GM12878 (cell line): ENCODE measurements around the gene BCAS3. TPM values are rescaled to one million over a fixed set of nuclear protein-coding genes. Genes with fewer than 3 reads are reported as not detected.

Experiments
- ATAC-seq: fragments of 200-7000 bp; cut with Tn5 transposase; 3 replicates; pipeline ENCODE4 v1.9.1; 2020; ENCODE audit warnings: mild to moderate bottlenecking, moderate library complexity
- BruUV-seq: library from RNA; stranded (reverse); fragments of 400-500 nt; replicated peaks from 2 replicates; lab custom pipeline; 2021; lab: Mats Ljungman, UMichigan
- CTCF ChIA-PET: fragments of 300-600 bp; sonication (Branson Sonifier 250); formaldehyde crosslinking; extraction: SDS; loops from one replicate; lab custom pipeline; 2021; ENCODE audit warnings: inconsistent platforms; lab: Yijun Ruan, JAX
- POLR2A ChIA-PET: fragments of 350-600 bp; formaldehyde crosslinking; extraction: SDS; loops from one replicate; lab custom pipeline; 2021; ENCODE audit warnings: inconsistent platforms; lab: Charles Lee
- RAD21 ChIA-PET: fragments of 300-600 bp; sonication (Branson Sonifier 250); formaldehyde crosslinking; loops from one replicate; lab custom pipeline; 2023; ENCODE audit warnings: antibody characterized with exemption; ENCODE audit not compliant: unreplicated experiment; lab: Charles Lee
- SMC1A ChIA-PET: fragments of 300-600 bp; sonication (Branson Sonifier 250); formaldehyde crosslinking; loops from one replicate; lab custom pipeline; 2023; ENCODE audit not compliant: unreplicated experiment, uncharacterized antibody; lab: Charles Lee
- DNase-seq: peaks from one replicate; pipeline ENCODE4 v3.0.0-alpha.2; 2011; ENCODE audit warnings: low read depth, low spot score
- FAIRE-seq: peaks from 3 replicates; lab custom pipeline; 2011; peaks lifted over from hg19 to GRCh38; lab: Jason Lieb, UNC
- H2AFZ ChIP-seq: 2 replicates; pipeline ENCODE4 v1.6.0; 2011; ENCODE audit warnings: low read depth, low read length, control low read depth; ENCODE audit not compliant: control insufficient read depth
- H3K27ac ChIP-seq: 2 replicates; pipeline ENCODE4 v1.5.1; 2011; ENCODE audit warnings: control low read depth; ENCODE audit not compliant: control insufficient read depth, insufficient read depth
- H3K27me3 ChIP-seq, 2 experiments: replicated peaks in 1 of 2; 2 replicates each; pipeline versions ENCODE4 v1.6.0 to v1.6.1; 2011; ENCODE audit warnings: low read length in 1 of 2; ENCODE audit not compliant: control insufficient read depth in 2 of 2, insufficient read depth in 2 of 2
- H3K36me3 ChIP-seq, 2 experiments: 2 replicates each; pipeline ENCODE4 v1.5.1; 2011; ENCODE audit warnings: low read length in 1 of 2; ENCODE audit not compliant: control insufficient read depth in 2 of 2, insufficient read depth in 2 of 2
- H3K4me1 ChIP-seq: 2 replicates; pipeline ENCODE4 v1.6.1; 2011; ENCODE audit warnings: mild to moderate bottlenecking, low read length, moderate library complexity, mixed read lengths; ENCODE audit not compliant: control insufficient read depth, insufficient read depth
- H3K4me2 ChIP-seq: 2 replicates; pipeline ENCODE4 v1.6.0; 2011; ENCODE audit warnings: control low read depth; ENCODE audit not compliant: control insufficient read depth, insufficient read depth
- H3K4me3 ChIP-seq: fragments of 200-600 bp; sonication (generic); 2 replicates; pipeline ENCODE4 v1.5.1; 2016
- H3K79me2 ChIP-seq: 2 replicates; pipeline ENCODE4 v1.6.0; 2011; ENCODE audit warnings: low read length; ENCODE audit not compliant: control insufficient read depth, insufficient read depth
- H3K9ac ChIP-seq: 2 replicates; pipeline ENCODE4 v1.8.0; 2011; ENCODE audit warnings: low read length, control low read depth, mixed read lengths; ENCODE audit not compliant: control insufficient read depth, insufficient read depth
- H3K9me3 ChIP-seq: replicated peaks from 3 replicates; pipeline ENCODE4 v1.5.1; 2011; ENCODE audit warnings: mild to moderate bottlenecking, low read length; ENCODE audit not compliant: control insufficient read depth, insufficient read depth
- H4K20me1 ChIP-seq: 2 replicates; pipeline ENCODE4 v1.6.0; 2011; ENCODE audit not compliant: control insufficient read depth, insufficient read depth
- ETV6 ChIP-seq, 2 experiments: fragments of 450-650 bp in 1 of 2; IDR thresholded peaks in 1 of 2; conservative IDR thresholded peaks in 1 of 2; 2 replicates each; pipeline ENCODE4 v1.6.1; 2014; ENCODE audit warnings: antibody characterized with exemption in 1 of 2, borderline replicate concordance in 1 of 2, low read depth in 1 of 2, mild to moderate bottlenecking in 1 of 2, moderate library complexity in 1 of 2
- KDM1A ChIP-seq: fragments of 200-600 bp; sonication (generic); IDR thresholded peaks from 2 replicates; pipeline ENCODE4 v1.6.1; 2016; ENCODE audit warnings: borderline replicate concordance
- NFXL1 ChIP-seq: fragments of 450-650 bp; IDR thresholded peaks from 2 replicates; pipeline ENCODE4 v1.6.1; 2017; ENCODE audit warnings: antibody characterized with exemption, mild to moderate bottlenecking, borderline replicate concordance
- PML ChIP-seq: IDR thresholded peaks from 2 replicates; pipeline ENCODE4 v1.6.1; 2012; ENCODE audit warnings: low read length, inconsistent platforms
- RBBP5 ChIP-seq: fragments of 200-600 bp; sonication (generic); conservative IDR thresholded peaks from 2 replicates; pipeline ENCODE4 v1.6.1; 2016
- WGBS: methylation state at CpG from one replicate; pipeline ENCODE4 v1.1.6; 2016; ENCODE audit warnings: low lambda C conversion rate; ENCODE audit not compliant: insufficient replicate concordance, insufficient coverage; ENCODE audit errors: missing lambda C conversion rate; 5-methylcytosine and 5-hydroxymethylcytosine counted together
- in situ Hi-C: fragments of 300-500 bp; cut with MboI; formaldehyde crosslinking; loops from 9 replicates; pipeline ENCODE4 v1.14.3; 2018; ENCODE audit warnings: mixed read lengths
- intact Hi-C: fragments of 100-400 bp; cut with micrococcal nuclease; formaldehyde crosslinking; loops from one replicate; pipeline ENCODE4 v1.14.2; 2022; ENCODE audit not compliant: unreplicated experiment
- polyA plus RNA-seq, 11 experiments: library from polyadenylated mRNA; depleted of rRNA in 4 of 11; unstranded in 6 of 11; stranded (reverse) in 5 of 11; fragments of >200 nt; fragmentation: Nextera tagmentation in 4 of 11; fragmentation: Illumina TruSeq in 1 of 11; extraction: Ambion mirVana in 4 of 11; extraction: Trizol in 1 of 11; gene quantifications; 1 replicate in 1 of 11; 2 replicates in 10 of 11; pipeline versions ENCODE4 v1.2.1 to v1.2.3, GENCODE V29; 2011 to 2016; ENCODE audit warnings: inconsistent platforms in 2 of 11, missing spikeins in 2 of 11, low read depth in 1 of 11
- total RNA-seq, 4 experiments: library from RNA; depleted of rRNA in 3 of 4; stranded (reverse); fragments of >200 nt in 3 of 4; fragmentation: Illumina TruSeq in 1 of 4; extraction: Trizol in 1 of 4; gene quantifications; 2 replicates each; pipeline versions ENCODE4 v1.2.1 to v1.2.3, GENCODE V29; 2013 to 2021

The BCAS3 gene
- total and polyA plus RNA-seq, 10 of the 15 experiments (the other 5 are each of a cell fraction or from before 2014, with no cell fraction given) = 2.1 to 11.0 (median 6.6) TPM

DNA sequence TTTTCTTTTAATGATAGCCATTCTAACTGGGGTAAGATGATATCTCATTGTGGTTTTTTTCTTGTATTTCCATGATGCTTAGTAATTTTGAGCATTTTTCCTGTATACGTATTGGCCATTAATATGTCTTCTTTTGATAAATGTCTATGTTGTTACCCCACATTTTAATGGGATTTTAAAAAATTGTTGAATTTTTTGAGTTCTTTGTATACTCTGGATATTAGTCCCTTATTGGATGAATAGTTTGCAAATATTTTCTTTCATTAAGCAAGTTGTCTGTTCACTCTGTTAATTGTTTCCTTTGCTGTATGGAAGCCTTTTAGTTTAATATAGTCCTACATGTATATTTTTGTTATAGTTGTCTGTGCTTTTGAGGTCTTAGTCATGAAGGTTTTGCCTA, 79.8 kb downstream of the BCAS3 start:
- DNase-seq = no peak
- BruUV-seq = no TSS peak
- ChIA-PET RAD21 (no interaction called here), CTCF (no interaction called here), POLR2A (no interaction called here), SMC1A (interaction anchor here (0.6 kb wide), 1 partner anchor 9 kb away, joined by 3 read pairs; no protein-coding TSS in a partner anchor)
- FAIRE-seq = no peak
- no peaks in the 10 kb centered on the region for H4K20me1 ChIP-seq
- no peak overlapping the region for H3K9ac ChIP-seq
- H2AFZ ChIP-seq = no peak overlapping the region
- TF ChIP-seq ETV6 (conservative IDR thresholded peaks at IDR 0.05 in 1 of 2, IDR thresholded peaks at IDR 0.05 in 1 of 2; ENCODE audit: borderline replicate concordance in 1 of 2, low read depth in 1 of 2) (0 out of 4 replicates have a peak, but pooled peaks of 1 of the 2 experiments have one; percentile 86), KDM1A (no peak)
- WGBS = 100% methylated on average over 1 of the region's 1 CpG
- H3K27me3 ChIP-seq = no peaks in the 10 kb centered on the region
- no peaks in the 10 kb centered on the region for H3K79me2 ChIP-seq
- no peaks in the 10 kb centered on the region for H3K4me1 ChIP-seq
- no peak overlapping the region for H3K27ac ChIP-seq
- no peaks in the 10 kb centered on the region for H3K9me3 ChIP-seq
- H3K4me2 ChIP-seq = no peak overlapping the region
- H3K36me3 ChIP-seq = no peaks in the 10 kb centered on the region
- in situ Hi-C loops (no loop called here), intact Hi-C loops (no loop called here)
- H3K4me3 ChIP-seq = no peak overlapping the region
- ATAC-seq = no peak

DNA sequence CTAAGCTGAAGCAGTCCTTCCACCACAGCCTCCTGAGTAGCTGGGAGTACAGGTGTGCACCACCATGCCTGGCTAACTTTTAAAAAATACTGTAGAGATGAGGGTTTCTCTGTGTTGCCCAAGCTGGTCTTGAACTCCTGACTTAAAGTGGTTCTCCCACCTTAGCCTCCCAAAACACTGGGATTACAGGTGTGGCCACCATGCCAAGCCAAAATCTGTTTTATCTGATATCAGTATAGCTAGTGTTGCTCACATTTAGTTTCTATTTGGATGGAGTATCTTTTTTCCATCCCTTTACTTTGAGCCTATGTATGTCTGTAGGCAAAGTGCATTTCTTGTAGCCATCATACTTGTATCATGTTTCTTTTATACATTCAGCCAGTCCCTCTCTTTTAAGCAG, 82.1 kb downstream of the BCAS3 start:
- Histone ChIP-seq H3K27ac (no peak overlapping the region), H3K27me3 (no peaks in the 10 kb centered on the region), H3K36me3 (no peaks in the 10 kb centered on the region), H2AFZ (no peak overlapping the region), H3K4me1 (no peaks in the 10 kb centered on the region), H4K20me1 (no peaks in the 10 kb centered on the region)
- FAIRE-seq = no peak
- in situ Hi-C loops = no loop called here
- no peak for TF ChIP-seq RBBP5
- TF ChIP-seq ETV6 (conservative IDR thresholded peaks at IDR 0.05 in 1 of 2, IDR thresholded peaks at IDR 0.05 in 1 of 2; ENCODE audit: borderline replicate concordance in 1 of 2, low read depth in 1 of 2) = no peak
- TF ChIP-seq NFXL1 = 0 out of 2 replicates have a peak, but pooled peaks have one; percentile 7
- no peak for TF ChIP-seq PML
- TF ChIP-seq, all 136 proteins: peak for 1
- H3K9me3 ChIP-seq = no peaks in the 10 kb centered on the region
- no peak overlapping the region for H3K4me2 ChIP-seq
- no peak overlapping the region for H3K9ac ChIP-seq
- H3K79me2 ChIP-seq = no peaks in the 10 kb centered on the region
- POLR2A ChIA-PET = no interaction called here
- H3K4me3 ChIP-seq = no peak overlapping the region
- CTCF ChIA-PET = no interaction called here
- ATAC-seq = no peak
- no peak for DNase-seq
- RAD21 ChIA-PET = no interaction called here
- intact Hi-C loops = no loop called here
- SMC1A ChIA-PET = no interaction called here
- BruUV-seq = no TSS peak
